SK-N-MC (cell line): ENCODE measurements around the gene KCNMA1.

Source experiments
- DNase-seq: peaks from one replicate; pipeline ENCODE4 v3.0.0-alpha.2; 2011; ENCODE audit warnings: low read depth, low spot score
- H3K27ac ChIP-seq: fragments of 200-600 bp; sonication (generic); 2 replicates; pipeline ENCODE4 v1.5.1; 2016; ENCODE audit warnings: mixed run types
- H3K36me3 ChIP-seq: fragments of 200-600 bp; sonication (generic); 2 replicates; pipeline ENCODE4 v1.6.1; 2017; ENCODE audit warnings: antibody characterized with exemption, low read length, mixed read lengths; ENCODE audit not compliant: insufficient read depth
- H3K4me3 ChIP-seq: fragments of 200-600 bp; sonication (generic); 2 replicates; pipeline ENCODE4 v1.5.1; 2016
- H3K9ac ChIP-seq: fragments of 200-600 bp; sonication (generic); 2 replicates; pipeline ENCODE4 v1.8.0; 2017; ENCODE audit warnings: mixed run types, mixed read lengths; ENCODE audit not compliant: insufficient read length
- H3K9me3 ChIP-seq: fragments of 200-600 bp; sonication (generic); 2 replicates; pipeline ENCODE4 v1.6.1; 2017; ENCODE audit warnings: low read depth, mild to moderate bottlenecking, antibody characterized with exemption, low read length, moderate library complexity, mixed read lengths
- EZH2 ChIP-seq: fragments of 200-600 bp; sonication (generic); IDR thresholded peaks from one replicate; pipeline ENCODE4 v1.6.1; 2017; ENCODE audit warnings: antibody characterized with exemption
- FOXP2 ChIP-seq: optimal IDR thresholded peaks from 2 replicates; pipeline ENCODE3; 2011; ENCODE audit warnings: mild to moderate bottlenecking, moderate library complexity; ENCODE audit not compliant: insufficient read depth; ENCODE audit errors: extremely low read length, control extremely low read depth
- POLR2AphosphoS5 ChIP-seq: IDR thresholded peaks from 2 replicates; pipeline ENCODE4 v1.6.1; 2012; ENCODE audit warnings: mild to moderate bottlenecking, low read depth, low read length, borderline replicate concordance

Gene KCNMA1

DNA sequence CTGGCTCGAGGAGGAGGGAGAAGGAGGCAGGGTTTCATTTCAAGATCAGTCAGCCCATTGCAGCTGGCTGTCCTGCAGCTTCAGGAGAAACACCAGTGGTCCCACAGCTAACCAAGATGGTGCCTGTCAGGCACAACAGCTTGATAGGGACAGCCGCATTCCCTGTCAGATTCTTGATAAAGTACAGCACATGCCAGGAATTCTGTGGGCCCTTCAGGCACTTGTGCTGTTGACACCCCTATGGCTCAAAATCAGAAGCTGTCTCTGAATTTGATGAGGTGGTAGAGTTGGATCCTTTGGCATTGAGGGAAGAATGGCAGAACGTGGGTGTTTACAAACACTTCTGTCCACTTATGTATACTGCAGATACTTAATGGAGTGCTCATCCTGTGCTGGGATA lies 354.3 kb downstream of the KCNMA1 start:
- TF ChIP-seq EZH2, result no peak
- no peak for TF ChIP-seq POLR2AphosphoS5
- Histone ChIP-seq H3K4me3 (no peak overlapping the region), H3K27ac (no peak overlapping the region), H3K36me3 (no peaks in the 10 kb centered on the region), H3K9ac (no peak overlapping the region), H3K9me3 (no peaks in the 10 kb centered on the region)
- DNase-seq, result no peak

DNA sequence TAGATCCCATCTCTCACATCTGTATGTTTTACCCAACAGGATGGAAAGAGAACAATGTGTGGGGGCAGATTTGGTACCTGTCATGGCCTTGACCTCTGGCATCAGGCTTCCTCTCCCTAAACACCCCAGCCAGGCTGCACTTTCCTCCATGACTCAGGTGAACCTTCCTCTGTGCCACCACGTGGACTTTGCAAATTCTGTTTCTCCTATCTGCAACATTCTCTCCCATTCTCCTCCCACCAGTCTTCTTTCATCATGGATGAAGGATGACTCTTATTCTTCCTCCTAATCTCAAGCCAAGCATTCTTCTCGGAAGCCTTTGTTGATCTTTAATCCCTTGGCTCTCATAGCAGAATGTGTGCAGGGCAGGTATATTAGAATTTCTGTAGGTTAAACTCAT lies 355.4 kb downstream of the KCNMA1 start:
- no peak overlapping the region for H3K27ac ChIP-seq
- H3K9me3 ChIP-seq, result no peaks in the 10 kb centered on the region
- H3K36me3 ChIP-seq, result no peaks in the 10 kb centered on the region
- H3K4me3 ChIP-seq, result no peak overlapping the region
- no peak overlapping the region for H3K9ac ChIP-seq
- TF ChIP-seq FOXP2, result no peak
- no peak for TF ChIP-seq POLR2AphosphoS5
- TF ChIP-seq EZH2, result no peak
- no peak for DNase-seq

DNA sequence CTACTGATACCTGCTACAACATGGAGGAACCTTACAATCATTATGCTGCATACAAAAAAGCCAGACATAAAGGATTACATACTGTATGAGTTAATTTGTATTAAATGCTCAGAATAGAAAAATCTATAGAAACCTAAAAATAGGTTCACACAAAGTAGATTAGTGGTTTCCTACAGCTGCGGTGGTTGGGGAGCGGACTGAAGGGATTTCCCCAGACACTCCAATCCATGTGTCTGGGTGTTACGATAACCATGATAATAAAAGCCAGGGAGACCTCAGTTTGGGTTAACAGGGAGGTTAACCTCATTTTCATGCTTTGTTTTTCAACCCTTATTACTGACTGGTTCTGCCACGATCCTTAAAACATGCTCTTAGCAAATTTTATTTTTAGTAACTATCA lies 355.9 kb downstream of the KCNMA1 start:
- Histone ChIP-seq H3K9me3 (no peaks in the 10 kb centered on the region), H3K27ac (no peak overlapping the region), H3K9ac (no peak overlapping the region), H3K4me3 (no peak overlapping the region), H3K36me3 (no peaks in the 10 kb centered on the region)
- DNase-seq, result no peak
- no peak for TF ChIP-seq EZH2

DNA sequence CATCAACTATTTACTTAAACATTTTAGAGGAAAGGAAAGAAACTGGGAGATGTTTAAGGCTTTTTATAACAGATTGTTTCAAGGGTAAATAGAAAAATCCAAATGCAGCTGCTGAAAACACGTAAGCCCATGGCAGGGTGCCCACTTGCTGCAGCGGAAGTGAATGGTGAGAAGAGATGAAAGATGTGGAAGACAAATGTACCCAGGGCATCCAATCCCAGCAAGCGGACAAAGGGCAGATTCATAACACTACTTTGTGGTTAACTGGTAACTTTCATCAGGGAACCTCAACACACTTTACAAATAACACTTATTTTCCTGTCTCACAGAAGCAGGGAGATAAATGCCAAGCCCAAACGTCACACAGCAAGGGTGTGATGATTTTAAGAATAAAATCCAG lies 358.4 kb downstream of the KCNMA1 start:
- TF ChIP-seq EZH2 (no peak), FOXP2 (no peak), POLR2AphosphoS5 (no peak)
- no peak overlapping the region for H3K9ac ChIP-seq
- no peak overlapping the region for H3K27ac ChIP-seq
- no peak for DNase-seq
- H3K36me3 ChIP-seq, result no peaks in the 10 kb centered on the region
- no peaks in the 10 kb centered on the region for H3K9me3 ChIP-seq
- no peak overlapping the region for H3K4me3 ChIP-seq

DNA sequence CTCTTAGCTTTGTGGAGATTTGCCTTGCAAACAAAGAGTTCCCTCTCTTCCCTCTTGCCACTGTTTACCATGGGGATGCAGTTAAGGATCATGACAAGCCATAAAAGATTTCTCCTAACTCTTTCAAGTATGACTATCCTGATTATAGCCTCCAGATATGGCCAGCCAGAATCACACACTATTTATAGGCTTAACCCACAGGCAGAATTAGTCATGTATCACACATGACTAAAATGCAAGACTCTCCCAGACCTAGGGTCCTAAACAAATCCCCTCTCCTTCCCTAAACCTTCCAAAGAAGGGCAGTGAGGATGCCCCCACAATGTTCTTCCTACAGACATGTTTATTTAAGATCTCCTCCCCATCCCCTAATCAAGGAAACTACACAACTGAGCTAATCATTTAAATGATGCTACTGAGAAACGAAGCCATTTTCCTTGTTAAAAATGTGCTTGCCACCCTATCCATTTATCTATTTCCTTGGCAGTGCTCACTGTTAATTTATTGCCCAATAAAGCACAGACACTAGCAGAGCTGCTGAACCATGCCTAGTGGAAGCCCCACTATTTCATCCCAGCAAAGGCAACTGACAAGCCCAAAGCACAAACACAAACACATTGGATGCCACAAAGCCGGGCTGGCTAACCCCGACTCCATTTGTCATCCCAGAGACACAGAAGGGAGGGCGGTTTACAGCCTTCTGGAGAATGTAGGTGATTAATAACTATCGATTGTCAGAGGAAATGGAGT lies 363.4 kb downstream of the KCNMA1 start:
- TF ChIP-seq EZH2, result no peak
- TF ChIP-seq FOXP2, result no peak
- no peak for TF ChIP-seq POLR2AphosphoS5
- Histone ChIP-seq H3K36me3 (no peaks in the 10 kb centered on the region), H3K9me3 (no peaks in the 10 kb centered on the region), H3K4me3 (no peak overlapping the region), H3K9ac (no peak overlapping the region), H3K27ac (no peak overlapping the region)
- DNase-seq, result no peak

DNA sequence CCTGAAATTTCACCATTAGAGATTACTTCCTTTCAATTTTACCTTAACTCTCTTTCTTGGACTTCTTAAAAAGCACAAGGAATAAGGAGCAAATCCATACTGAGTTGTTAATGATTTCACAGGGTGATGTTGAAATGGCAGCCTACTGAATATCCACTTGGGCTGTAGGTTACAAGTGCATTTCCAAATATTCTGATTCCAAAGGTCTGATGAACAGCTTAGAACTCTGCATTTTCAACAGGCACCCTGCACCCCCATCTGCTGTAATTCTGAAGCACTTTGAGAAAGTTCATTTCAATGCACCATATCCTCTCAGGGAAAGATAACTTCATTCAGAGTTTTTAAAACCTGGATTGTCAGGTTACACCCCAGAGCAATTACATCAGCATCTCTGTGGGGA lies 368.4 kb downstream of the KCNMA1 start:
- Histone ChIP-seq H3K4me3 (no peak overlapping the region), H3K36me3 (no peaks in the 10 kb centered on the region), H3K9ac (no peak overlapping the region), H3K9me3 (no peaks in the 10 kb centered on the region), H3K27ac (no peak overlapping the region)
- TF ChIP-seq POLR2AphosphoS5, result no peak
- no peak for TF ChIP-seq FOXP2
- TF ChIP-seq EZH2, result no peak
- no peak for DNase-seq

DNA sequence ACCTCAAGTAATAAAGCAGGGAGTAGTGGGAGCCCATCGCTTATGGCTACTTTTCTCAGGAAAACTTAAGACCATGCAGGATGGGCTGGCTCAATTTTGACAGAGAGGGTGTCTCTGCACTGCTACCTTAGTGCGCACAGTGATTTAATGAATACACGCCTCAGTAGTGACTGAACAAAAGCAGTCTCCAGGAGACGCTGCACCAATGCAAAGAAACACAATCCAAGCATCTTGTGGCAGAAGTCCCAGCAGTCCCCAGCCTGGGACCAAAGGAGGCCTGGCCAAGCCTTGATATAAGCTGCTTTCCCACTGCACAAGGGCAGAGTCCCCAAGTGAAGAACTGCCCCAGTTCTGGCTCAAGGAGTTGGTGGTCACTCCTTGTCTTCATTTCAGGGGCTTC lies 368.9 kb downstream of the KCNMA1 start:
- TF ChIP-seq FOXP2 (no peak), POLR2AphosphoS5 (no peak)

DNA sequence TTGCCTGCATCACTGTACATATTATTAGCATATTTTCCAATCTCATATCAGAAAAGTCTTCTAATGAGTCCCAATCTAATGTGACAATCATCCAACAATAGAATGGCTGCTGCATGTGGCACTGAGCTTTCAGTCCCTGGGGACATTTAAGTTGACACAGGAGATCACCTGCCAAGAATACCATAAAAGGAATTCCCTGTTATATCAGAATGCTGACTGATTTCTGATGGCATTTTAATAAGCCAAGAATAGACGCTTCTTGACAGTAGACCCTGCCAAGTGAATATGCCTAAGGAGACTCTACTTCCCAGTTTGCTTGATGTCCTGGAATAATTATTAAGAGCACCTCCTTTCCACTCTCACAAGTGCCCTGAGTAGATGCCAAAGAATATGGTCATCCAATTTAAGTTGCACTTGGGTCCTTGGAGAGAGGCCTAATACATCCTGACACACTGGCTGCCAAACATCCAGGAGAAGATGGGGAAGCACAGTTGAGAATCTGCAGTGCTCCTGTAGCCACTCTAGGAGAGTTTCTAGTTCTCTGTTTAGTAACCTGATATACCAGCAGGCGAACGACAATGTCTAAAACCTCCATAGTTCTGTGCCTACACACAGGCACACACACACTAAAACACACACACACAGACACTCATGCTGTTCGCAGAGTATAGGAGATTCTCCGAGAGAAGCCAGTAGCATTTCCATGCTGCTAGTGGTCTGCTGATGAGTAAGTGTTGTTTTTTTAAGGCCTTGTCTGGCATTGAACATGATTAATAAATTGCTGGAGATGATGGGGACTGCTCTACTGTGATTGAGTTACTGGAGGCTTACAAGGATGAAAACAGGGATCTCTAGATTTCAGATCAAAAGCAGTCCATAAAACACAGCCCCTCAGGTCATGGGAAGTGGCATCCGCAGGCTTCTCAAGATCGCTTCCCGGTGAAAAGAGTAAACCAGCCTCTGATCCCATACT lies 369.6 kb downstream of the KCNMA1 start:
- H3K27ac ChIP-seq, result no peak overlapping the region

More for the DNA sequence above, 368.9 kb downstream of the KCNMA1 start:
- H3K9me3 ChIP-seq, result no peaks in the 10 kb centered on the region
- no peak for DNase-seq
- H3K36me3 ChIP-seq, result no peaks in the 10 kb centered on the region
- H3K27ac ChIP-seq, result no peak overlapping the region
- H3K4me3 ChIP-seq, result no peak overlapping the region
- H3K9ac ChIP-seq, result no peak overlapping the region

DNA sequence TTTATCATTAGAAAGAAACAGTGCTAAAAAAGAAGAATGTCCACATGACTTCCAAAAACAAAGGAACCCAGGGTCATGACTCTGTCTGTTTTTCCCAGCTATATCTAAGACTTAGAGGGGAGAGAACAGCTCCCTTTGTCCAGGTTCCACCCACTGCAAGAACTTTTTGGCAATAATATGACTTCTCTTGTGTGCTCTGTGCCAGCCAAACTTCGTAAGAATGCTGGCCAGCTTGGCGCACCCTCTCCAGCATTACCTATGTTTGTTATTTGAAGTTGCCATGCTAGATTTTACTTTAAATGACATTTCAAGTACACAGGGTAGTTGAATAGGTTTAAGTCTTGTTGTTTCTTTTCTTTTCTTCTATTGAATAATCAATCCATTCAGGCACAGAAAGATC lies 371.4 kb downstream of the KCNMA1 start:
- TF ChIP-seq POLR2AphosphoS5 (no peak), FOXP2 (no peak), EZH2 (no peak)
- Histone ChIP-seq H3K36me3 (no peaks in the 10 kb centered on the region), H3K9ac (no peak overlapping the region), H3K9me3 (no peaks in the 10 kb centered on the region), H3K4me3 (no peak overlapping the region), H3K27ac (no peak overlapping the region)
- no peak for DNase-seq

More for the DNA sequence above, 369.6 kb downstream of the KCNMA1 start:
- TF ChIP-seq POLR2AphosphoS5 (no peak), EZH2 (no peak)
- H3K4me3 ChIP-seq, result no peak overlapping the region
- H3K9me3 ChIP-seq, result no peaks in the 10 kb centered on the region
- H3K9ac ChIP-seq, result no peak overlapping the region
- no peaks in the 10 kb centered on the region for H3K36me3 ChIP-seq
- no peak for DNase-seq
